SK-N-SH (cell line): Measurements from ENCODE around the gene PRRT4.

Experiments
- CHD2 ChIP-seq: fragments of 150-350 bp; IDR thresholded peaks from 2 replicates; pipeline ENCODE4 v1.6.1; 2018; ENCODE audit warnings: low read length; ENCODE audit not compliant: partially characterized antibody
- EP300 ChIP-seq, 2 experiments: IDR thresholded peaks; 2 replicates each; pipeline versions ENCODE4 v1.4.0 to v1.6.1; 2012; ENCODE audit warnings: borderline replicate concordance in 1 of 2, low read depth in 1 of 2, low read length in 1 of 2
- FOXM1 ChIP-seq: IDR thresholded peaks from 2 replicates; pipeline ENCODE4 v1.4.0; 2012; ENCODE audit warnings: low read depth, mild to moderate bottlenecking
- GABPA ChIP-seq: IDR thresholded peaks from 2 replicates; pipeline ENCODE4 v1.4.0; 2012; ENCODE audit warnings: low read depth, mild to moderate bottlenecking
- YY1 ChIP-seq: IDR thresholded peaks from 2 replicates; pipeline ENCODE4 v1.4.0; 2012; ENCODE audit warnings: low read depth, mild to moderate bottlenecking
- TF ChIP-seq, protein P1 (sequence below): fragments of 200-600 bp; sonication (generic); IDR thresholded peaks from 2 replicates; pipeline ENCODE4 v1.6.1; 2017; ENCODE audit warnings: antibody characterized with exemption, mild to moderate bottlenecking, moderate library complexity
- TF ChIP-seq, protein P2 (sequence below): IDR thresholded peaks from 2 replicates; pipeline ENCODE4 v1.4.0; 2012; ENCODE audit warnings: low read depth

DNA sequence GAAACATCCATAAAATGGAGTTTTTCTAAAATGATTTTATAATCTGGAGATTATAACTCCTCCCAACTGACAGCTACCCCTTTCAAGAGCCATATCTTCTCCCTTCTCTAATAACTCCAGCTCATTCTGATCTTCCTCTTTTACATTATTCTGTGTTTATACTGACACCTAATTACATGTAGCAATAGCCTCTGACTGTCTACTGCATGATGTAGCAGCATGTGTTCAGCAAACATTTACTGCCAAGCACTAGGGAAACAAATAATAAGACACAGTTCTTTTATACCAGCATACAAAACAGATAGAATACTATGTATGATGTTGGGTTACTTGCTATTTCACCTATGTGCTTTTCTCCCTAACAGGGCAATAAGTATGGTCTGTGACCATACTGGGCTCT, 38.5 kb downstream of the PRRT4 start:
- TF ChIP-seq, protein P1, sequence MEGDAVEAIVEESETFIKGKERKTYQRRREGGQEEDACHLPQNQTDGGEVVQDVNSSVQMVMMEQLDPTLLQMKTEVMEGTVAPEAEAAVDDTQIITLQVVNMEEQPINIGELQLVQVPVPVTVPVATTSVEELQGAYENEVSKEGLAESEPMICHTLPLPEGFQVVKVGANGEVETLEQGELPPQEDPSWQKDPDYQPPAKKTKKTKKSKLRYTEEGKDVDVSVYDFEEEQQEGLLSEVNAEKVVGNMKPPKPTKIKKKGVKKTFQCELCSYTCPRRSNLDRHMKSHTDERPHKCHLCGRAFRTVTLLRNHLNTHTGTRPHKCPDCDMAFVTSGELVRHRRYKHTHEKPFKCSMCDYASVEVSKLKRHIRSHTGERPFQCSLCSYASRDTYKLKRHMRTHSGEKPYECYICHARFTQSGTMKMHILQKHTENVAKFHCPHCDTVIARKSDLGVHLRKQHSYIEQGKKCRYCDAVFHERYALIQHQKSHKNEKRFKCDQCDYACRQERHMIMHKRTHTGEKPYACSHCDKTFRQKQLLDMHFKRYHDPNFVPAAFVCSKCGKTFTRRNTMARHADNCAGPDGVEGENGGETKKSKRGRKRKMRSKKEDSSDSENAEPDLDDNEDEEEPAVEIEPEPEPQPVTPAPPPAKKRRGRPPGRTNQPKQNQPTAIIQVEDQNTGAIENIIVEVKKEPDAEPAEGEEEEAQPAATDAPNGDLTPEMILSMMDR, result no peak
- TF ChIP-seq, protein P2, sequence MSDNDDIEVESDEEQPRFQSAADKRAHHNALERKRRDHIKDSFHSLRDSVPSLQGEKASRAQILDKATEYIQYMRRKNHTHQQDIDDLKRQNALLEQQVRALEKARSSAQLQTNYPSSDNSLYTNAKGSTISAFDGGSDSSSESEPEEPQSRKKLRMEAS, result no peak
- TF ChIP-seq CHD2 (no peak), GABPA (no peak), YY1 (no peak), FOXM1 (no peak), EP300 (IDR thresholded peaks at IDR 0.05; ENCODE audit: borderline replicate concordance in 1 of 2, low read depth in 1 of 2, low read length in 1 of 2) (no peak)
